HG03135 (cell line): ENCODE results near the gene NGLY1.
A peak's percentile ranks its signal among the peaks of the same experiment; 100 is the strongest.

Experiments used
- ATAC-seq: cut with Tn5 transposase; IDR thresholded peaks from one replicate; pipeline ENCODE4 v1.9.1; 2021; ENCODE audit warnings: mild to moderate bottlenecking, moderate library complexity; ENCODE audit not compliant: unreplicated experiment

Gene NGLY1

DNA sequence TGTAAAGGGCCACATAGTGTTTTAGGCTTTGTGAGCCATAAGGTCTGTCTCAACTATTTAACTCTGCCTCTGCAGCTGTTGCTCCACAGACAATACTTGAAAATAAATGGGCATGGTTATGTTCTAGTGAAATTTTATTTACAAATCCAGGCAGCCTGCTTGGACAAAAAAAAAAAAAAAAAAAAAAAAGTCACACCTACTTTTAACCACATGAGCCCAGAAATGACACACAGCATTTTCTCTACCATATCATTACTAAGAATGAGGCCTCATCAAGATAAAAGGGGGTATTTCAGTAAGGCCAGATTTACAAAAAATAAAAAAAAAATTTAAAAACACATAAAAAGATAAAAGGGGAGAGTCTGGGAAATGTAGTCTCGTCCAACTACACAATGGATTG lies 1.7 kb upstream of the NGLY1 start:
- no peak for ATAC-seq

- ATAC-seq: peak; percentile 22
Observed at GRCh38 chr3:25783661-25784512, 644 bp upstream of the NGLY1 start.

DNA sequence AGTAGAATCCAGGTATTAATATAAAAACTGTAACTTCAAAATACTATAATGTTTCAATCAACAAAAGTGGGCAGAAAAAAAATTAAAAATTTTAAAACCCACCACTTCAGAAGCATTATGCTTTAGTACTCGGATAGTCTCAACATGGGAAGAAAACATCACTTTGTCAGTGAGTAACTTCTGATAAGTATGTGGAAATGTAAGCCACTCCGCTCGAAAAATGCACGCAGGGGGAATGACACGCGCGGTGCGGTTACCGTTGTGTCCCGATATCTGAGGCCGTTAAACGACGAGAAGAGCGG lies 656 bp downstream of the NGLY1 start:
- no peak for ATAC-seq

- peak; percentile 52 for ATAC-seq
Observed at GRCh38 chr3:25781758-25782594, 1.3 kb downstream of the NGLY1 start.

DNA sequence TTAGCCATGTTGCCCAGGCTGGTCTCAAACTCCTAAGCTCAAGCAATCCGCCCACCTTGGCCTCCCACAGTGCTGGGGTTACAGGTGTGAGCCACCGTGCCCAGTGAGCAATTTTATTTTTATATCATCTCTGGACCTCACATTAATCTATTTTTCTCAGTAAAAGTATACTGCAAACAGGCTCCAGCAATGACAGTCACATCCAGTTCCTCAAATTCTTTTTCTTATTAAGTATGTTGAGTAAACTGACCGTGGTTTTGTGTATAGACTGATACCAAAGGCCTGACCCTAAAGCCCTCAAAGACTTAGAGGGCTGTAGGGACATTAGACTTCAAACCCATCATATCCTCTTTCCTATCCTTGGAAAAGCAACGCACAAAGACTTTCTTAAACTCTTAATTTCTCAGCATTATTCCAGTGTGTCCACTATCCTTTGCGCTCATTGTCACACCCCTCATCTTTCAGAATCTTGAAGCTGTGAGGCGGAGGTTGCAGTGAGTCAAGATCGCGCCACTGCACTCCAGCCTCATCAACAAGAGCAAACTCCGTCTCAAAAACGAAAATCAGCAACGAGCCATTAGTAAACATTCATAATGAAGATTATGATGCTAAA lies 2.0 kb downstream of the NGLY1 start:
- no peak for ATAC-seq

GRCh38 chr3:25780618-25781017 lies 2.6 kb downstream of the NGLY1 start:
- no peak for ATAC-seq

GRCh38 chr3:25775936-25776335 lies 7.3 kb downstream of the NGLY1 start:
- ATAC-seq: no peak

- peak; percentile 95 for ATAC-seq
Observed at GRCh38 chr3:25768851-25769250, 14.4 kb downstream of the NGLY1 start.

GRCh38 chr3:25751725-25752124 lies 31.5 kb downstream of the NGLY1 start:
- no peak for ATAC-seq

GRCh38 chr3:25751048-25751447 lies 32.2 kb downstream of the NGLY1 start:
- ATAC-seq: no peak

GRCh38 chr3:25749031-25749581 lies 34.1 kb downstream of the NGLY1 start:
- no peak for ATAC-seq

DNA sequence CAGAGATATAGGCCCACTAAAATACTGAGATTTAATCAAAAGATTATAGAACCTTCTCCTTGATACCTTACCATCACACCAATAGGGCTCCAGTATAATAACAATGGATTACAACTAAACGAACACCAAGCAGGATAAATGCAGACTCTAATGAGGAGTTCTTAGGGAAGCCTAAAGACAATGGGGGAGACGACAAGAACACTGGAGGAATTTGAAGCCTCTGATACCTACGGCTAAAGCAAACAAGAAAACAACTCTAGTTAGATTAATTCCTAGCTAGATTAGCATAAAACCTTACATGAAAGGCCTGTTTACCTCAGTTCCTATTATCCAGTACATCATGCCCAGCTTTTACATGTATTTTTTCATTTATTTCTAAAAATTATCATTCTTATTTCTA lies 35.1 kb downstream of the NGLY1 start:
- no peak for ATAC-seq

DNA sequence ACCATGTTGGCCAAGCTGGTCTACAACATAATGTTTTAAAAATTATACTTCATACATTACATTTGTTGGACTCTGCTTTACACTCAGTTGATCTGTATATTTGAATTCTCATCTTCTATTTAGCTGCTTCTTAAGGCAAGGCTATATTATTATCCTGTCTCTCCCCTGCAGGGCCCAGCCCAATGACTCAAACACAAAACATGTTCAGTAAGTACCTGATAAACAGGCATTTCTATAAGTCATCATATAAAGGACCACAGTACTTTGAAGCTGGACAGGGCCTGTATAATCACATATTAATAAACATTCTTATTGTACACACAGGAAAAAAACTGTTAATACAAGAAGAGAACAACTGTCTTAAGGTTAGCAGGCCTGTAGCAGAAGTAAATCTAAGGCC lies 36.2 kb downstream of the NGLY1 start:
- no peak for ATAC-seq

GRCh38 chr3:25744470-25744869 lies 38.8 kb downstream of the NGLY1 start:
- ATAC-seq: no peak

- no peak for ATAC-seq
Observed at GRCh38 chr3:25728101-25728500, 55.1 kb downstream of the NGLY1 start.

DNA sequence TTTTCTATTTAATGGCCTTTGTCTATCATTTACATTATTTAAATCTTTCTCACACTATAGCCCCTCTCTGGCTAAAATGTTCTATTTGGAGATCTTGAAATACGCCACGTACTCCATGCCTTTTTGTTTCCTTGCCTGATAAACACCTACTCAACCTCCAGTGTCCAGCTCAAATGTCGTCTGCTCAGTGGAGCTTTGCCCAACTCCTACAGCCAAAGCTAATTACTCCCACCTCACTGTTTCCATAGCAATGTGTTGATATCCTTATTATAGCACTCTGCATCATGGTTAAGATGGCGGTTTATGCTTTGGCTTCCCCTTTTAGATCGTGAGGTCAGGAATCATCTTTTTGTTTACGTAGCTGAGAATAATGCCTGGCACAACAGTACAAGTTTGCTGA lies 55.9 kb downstream of the NGLY1 start:
- ATAC-seq: no peak

- ATAC-seq: no peak
Observed at GRCh38 chr3:25725810-25726209, 57.4 kb downstream of the NGLY1 start.

GRCh38 chr3:25724948-25725645 lies 58.1 kb downstream of the NGLY1 start:
- ATAC-seq: no peak

- peak; percentile 65 for ATAC-seq
Observed at GRCh38 chr3:25723802-25724201, 59.4 kb downstream of the NGLY1 start.

DNA sequence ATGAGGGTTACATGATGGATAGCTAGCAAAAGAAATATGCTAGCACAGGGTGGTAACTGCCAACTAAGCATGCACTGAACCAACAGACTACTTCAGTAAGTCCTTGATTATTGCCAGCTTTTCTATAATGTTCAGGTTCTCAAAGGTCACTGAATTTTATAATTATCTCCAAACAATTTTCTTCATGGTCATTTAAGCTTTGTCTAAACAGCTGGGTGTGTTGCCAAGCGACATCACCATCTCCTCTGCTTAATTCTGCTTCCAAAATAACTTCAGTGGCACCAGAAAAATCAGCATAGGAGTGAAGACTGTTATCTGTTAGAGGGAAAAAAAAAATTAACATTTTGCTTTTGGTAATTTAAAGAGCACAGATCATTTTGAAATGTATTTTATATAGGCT lies 63.9 kb downstream of the NGLY1 start:
- no peak for ATAC-seq
